Omental fat pad (tissue), 4 donors: Measurements from ENCODE around the gene SH2D3A. TPM values are rescaled to one million over a fixed set of nuclear protein-coding genes. Genes with fewer than 3 reads are reported as not detected.
"Not testable (repeated sequence)": the region's sequence is repeated elsewhere in the genome, so short reads cannot be mapped to it uniquely, and the experiment has no call there.

ENCODE experiments used
- ATAC-seq: fragments of 150-250 bp; one replicate; pipeline ENCODE4 v1.9.1; 2016; ENCODE audit warnings: mild to moderate bottlenecking, moderate library complexity; ENCODE audit not compliant: low FRiP score
- DNase-seq: peaks from one replicate; pipeline ENCODE4 v3.0.0-alpha.2; 2019; ENCODE audit warnings: low spot score
- total RNA-seq, 4 donors: library from RNA; depleted of rRNA; stranded (reverse); fragments of >200 nt; gene quantifications; one replicate each; pipeline ENCODE4 v1.1.0, GENCODE V29; 2016
- TF ChIP-seq, protein P1 (sequence below), 3 donors: fragments of 450-650 bp; IDR thresholded peaks; one replicate each; pipeline ENCODE4 v1.5.1; 2016 to 2017; ENCODE audit warnings: antibody characterized with exemption in 3 of 3, mild to moderate bottlenecking in 3 of 3, moderate library complexity in 2 of 3

The SH2D3A gene
- total RNA-seq, 4 donors from 2014 or later: 1.3 to 3.4 (median 2.0) TPM; not detected in 1

DNA sequence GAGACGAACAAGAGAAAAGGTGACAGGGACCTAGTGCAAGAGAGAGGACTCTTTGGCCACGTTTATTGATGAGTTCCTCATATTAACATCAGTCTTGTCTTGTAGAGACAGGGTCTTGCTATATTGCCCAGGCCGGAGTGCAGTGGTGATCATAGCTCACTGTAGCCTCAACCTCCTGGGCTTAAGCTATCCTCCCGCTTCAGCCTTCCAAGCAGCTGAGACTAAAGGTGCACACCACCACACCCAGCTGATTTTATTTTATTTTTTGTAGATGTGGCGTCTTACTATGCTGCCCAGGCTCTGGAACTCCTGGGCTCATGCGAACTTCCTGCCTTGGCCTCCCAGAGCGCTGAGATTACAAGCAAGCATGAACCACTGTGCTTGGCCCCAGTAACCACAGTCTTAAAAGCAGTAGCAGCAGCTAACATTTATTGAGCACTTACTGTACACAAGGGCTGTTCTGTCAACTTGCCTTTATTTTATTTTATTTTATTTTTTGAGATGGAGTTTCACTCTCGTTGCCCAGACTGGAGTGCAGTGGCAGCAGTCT lies 1.1 kb upstream of the SH2D3A start:
- no peak for DNase-seq
- TF ChIP-seq, protein P1, sequence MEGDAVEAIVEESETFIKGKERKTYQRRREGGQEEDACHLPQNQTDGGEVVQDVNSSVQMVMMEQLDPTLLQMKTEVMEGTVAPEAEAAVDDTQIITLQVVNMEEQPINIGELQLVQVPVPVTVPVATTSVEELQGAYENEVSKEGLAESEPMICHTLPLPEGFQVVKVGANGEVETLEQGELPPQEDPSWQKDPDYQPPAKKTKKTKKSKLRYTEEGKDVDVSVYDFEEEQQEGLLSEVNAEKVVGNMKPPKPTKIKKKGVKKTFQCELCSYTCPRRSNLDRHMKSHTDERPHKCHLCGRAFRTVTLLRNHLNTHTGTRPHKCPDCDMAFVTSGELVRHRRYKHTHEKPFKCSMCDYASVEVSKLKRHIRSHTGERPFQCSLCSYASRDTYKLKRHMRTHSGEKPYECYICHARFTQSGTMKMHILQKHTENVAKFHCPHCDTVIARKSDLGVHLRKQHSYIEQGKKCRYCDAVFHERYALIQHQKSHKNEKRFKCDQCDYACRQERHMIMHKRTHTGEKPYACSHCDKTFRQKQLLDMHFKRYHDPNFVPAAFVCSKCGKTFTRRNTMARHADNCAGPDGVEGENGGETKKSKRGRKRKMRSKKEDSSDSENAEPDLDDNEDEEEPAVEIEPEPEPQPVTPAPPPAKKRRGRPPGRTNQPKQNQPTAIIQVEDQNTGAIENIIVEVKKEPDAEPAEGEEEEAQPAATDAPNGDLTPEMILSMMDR (IDR thresholded peaks at IDR 0.05): no peak
- no peak for ATAC-seq

DNA sequence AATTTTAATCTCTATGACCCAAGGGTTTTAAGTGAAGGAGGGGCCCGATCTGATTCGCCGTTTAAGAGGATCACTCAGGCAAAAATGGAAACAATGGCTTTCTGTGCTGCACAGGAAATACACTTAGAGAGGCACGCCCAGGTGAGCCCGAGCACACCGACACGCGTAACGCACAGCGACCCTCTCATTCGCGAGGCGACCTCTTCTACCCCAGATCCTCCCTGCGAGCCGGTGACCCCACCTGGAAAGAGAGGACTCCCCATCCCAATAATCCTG lies 216 bp downstream of the SH2D3A start:
- DNase-seq: no peak
- no peak for ATAC-seq
- TF ChIP-seq, protein P1 (IDR thresholded peaks at IDR 0.05): no peak

DNA sequence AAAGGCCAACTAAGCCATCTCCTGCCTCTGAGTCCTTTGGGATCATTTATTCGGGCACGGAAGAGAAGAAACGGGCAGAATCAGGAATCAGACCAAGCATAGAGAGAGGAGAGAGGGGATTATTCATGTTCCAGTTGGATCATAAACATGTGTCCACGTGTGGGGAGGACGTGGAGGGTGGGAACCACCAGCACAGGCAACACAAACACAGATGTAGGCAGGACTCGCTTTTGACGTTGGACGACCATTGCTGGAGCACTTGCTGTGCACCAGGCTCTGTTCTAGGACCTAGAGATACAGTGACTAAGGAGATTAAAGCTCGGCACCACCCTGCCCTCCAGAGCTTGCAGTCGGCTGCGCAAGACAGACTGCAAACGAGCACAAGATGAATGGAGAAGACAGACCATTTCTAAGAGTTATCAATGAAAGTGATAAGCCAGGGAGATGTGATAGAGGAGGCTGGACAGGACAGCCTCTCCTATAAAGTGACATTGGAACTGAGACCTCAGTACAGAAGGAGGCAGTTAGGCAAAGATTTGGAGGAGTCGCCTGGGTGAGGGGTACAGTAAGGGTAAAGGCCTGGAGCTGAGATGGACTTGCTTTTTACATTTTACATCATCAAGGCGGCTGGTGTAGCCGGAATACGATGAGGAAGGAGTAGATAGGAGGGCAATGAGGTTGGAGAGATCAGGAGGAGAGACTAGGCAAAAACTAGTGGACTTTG lies 716 bp downstream of the SH2D3A start:
- ATAC-seq (no peak), DNase-seq (no peak)
- TF ChIP-seq, protein P1 (IDR thresholded peaks at IDR 0.05): no peak

DNA sequence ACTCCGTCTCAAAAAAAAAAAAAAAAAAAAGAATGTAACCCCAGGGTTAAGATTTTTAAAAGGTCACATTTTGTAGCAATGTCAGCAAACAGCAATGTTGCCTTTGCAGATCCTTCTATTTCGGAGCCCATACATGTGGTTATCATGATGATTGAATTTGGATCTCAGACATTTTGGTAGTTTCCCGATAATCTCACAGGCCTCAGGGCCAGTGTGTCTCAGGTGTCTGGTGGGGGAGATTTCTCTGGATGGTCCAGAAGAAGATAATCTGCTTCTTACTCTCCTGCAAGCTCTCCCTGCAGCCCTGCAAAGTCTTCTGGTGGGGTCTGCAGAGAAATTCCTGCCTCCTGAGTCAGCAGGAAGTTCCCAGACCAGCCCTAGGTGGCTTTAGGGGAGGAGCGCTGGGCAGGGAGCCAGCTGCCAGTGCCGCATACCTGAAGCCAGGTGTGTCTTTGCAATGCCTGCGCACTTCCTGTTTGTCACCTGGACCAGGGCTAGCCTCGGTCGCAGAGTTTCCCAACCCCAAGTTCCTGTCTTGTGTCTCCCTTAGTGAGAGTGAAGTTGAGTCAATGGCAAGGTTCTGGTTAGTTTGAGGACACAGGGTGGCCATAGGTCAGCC lies 1.4 kb downstream of the SH2D3A start:
- no peak for ATAC-seq
- no peak for DNase-seq
- TF ChIP-seq, protein P1 (IDR thresholded peaks at IDR 0.05): no peak

DNA sequence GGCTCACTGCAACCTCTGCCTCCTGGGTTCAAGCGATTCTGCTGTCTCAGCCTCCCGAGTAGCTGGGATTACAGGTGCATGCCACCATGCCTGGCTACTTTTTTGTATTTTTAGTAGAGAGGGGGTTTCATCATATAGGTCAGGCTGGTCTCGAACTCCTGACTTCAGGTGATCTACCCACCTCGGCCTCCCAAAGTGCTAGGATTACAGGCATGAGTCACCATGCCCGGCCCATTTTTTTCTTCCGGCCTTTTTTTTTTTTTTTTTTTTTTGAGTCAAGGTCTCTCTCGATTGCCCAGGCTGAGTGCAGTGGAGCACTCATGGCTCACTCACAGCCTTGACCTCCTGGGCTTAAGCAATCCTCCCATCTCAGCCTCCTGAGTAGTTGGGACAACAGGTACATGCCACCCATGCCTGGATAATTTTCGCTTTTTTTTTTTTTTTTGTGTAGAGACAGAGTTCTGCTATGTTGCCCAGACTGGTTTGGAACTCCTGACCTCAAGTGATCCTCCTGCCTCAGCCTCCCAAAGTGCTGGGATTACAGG lies 4.9 kb downstream of the SH2D3A start:
- DNase-seq, ATAC-seq: not testable (repeated sequence)

DNA sequence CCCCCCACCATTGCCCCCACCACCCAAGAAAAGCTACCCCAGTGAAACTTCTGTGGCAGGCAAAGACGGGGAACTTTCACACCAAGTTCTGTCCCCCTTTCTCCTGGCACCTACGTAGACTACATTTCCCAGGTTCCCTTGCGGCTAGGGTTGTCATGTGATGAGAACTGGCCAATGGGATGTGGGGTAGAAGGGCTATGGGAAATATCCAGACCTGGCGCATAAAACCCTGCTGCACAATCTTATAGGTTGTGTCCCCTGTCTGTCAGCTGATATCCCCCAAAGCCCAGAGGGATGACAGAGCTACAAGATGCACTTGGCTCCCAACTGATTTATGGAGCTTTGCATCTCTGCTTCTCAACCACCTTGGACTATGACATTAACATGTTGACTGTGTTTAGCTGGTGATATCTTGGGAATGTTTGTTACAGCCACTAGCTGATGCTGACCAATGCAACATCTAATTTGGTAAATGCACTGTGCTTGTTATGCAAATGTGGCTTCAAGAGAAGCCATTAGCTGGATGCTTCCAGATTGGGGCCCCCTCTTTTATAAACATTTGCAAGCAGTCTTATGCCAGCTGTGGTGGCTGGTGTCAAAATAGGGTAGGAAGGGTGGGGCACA lies 6.1 kb downstream of the SH2D3A start:
- ATAC-seq: no peak
- no peak for DNase-seq
- TF ChIP-seq, protein P1 (IDR thresholded peaks at IDR 0.05): no peak

DNA sequence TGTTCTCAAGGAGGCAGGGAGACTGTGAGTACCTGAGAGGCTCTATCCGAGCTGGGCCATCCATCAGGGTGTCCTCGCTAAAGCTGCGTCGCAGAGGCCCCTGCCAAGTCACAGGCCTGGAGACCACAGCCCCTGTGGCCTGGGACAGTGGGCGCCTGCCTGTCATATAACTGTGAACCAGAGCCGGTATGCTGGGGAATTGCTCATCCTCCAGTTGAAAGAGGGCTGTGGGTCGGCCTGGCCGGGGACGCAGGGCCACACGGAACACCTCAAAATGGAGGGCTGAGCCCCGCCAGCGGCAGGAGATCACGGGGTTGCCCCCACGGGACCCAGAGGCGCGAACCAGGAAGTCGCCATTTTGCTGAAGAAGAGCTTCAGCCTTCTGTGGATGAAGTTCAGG lies 6.6 kb downstream of the SH2D3A start:
- DNase-seq (no peak), ATAC-seq (no peak)
- TF ChIP-seq, protein P1 (IDR thresholded peaks at IDR 0.05): no peak
